ENCODE results near the gene MAPK8.

DNA sequence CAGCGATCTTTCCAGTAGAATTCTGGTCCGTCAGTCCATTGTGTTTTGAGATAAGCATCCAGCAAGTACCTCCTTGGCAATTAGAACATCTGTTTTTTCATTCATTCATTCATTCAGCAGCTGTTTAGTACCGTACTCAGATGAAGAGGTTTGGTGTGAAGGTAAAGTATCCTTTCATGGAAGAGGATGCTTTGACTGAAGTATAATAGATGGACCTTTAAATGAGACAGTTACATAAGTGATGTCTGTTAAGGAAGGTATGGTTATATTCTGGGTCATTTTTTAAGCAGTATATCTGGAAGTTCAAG, 1.2 kb downstream of the MAPK8 start:
- TF ChIP-seq POLR2A (IDR thresholded peaks at IDR 0.05), result no peak
- TF ChIP-seq, protein P1, sequence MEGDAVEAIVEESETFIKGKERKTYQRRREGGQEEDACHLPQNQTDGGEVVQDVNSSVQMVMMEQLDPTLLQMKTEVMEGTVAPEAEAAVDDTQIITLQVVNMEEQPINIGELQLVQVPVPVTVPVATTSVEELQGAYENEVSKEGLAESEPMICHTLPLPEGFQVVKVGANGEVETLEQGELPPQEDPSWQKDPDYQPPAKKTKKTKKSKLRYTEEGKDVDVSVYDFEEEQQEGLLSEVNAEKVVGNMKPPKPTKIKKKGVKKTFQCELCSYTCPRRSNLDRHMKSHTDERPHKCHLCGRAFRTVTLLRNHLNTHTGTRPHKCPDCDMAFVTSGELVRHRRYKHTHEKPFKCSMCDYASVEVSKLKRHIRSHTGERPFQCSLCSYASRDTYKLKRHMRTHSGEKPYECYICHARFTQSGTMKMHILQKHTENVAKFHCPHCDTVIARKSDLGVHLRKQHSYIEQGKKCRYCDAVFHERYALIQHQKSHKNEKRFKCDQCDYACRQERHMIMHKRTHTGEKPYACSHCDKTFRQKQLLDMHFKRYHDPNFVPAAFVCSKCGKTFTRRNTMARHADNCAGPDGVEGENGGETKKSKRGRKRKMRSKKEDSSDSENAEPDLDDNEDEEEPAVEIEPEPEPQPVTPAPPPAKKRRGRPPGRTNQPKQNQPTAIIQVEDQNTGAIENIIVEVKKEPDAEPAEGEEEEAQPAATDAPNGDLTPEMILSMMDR (IDR thresholded peaks at IDR 0.05), result no peak
